T-cell (primary cell): ENCODE measurements around the gene PREX1. TPM values are rescaled to one million over a fixed set of nuclear protein-coding genes. Genes with fewer than 3 reads are reported as not detected.

Experiments used
- ATAC-seq, 4 experiments: fragments of 200-7000 bp in 3 of 4; fragments of 150-1000 bp in 1 of 4; cut with Tn5 transposase; replicated peaks in 1 of 4; 1 replicate in 3 of 4; 2 replicates in 1 of 4; pipeline ENCODE4 v1.10.0; 2021; ENCODE audit warnings: moderate library complexity in 3 of 4, mild to moderate bottlenecking in 2 of 4, moderate number of reproducible peaks in 1 of 4
- CTCF ChIA-PET, 2 donors: fragments of 300-600 bp; sonication (Branson Sonifier 250); formaldehyde crosslinking; loops; one replicate each; lab custom pipeline; 2022; ENCODE audit warnings: antibody characterized with exemption in 2 of 2; lab: Charles Lee
- POLR2A ChIA-PET, 2 donors: fragments of 300-600 bp; sonication (Branson Sonifier 250); formaldehyde crosslinking; loops; one replicate each; lab custom pipeline; 2022; ENCODE audit warnings: antibody characterized with exemption in 2 of 2; lab: Charles Lee
- DNase-seq, 35 experiments: peaks; one replicate each; pipeline versions ENCODE4 v3.0.0 to v3.0.0-alpha.2; 2013 to 2023
- H3K27ac ChIP-seq: one replicate; pipeline ENCODE4 v1.5.1; 2013; ENCODE audit warnings: low read length
- H3K27me3 ChIP-seq, 2 experiments: replicated peaks in 1 of 2; 1 replicate in 1 of 2; 2 replicates in 1 of 2; pipeline versions ENCODE4 v1.6.1 to v1.7.0; 2013; ENCODE audit warnings: low read length in 1 of 2, mixed read lengths in 1 of 2; ENCODE audit not compliant: control insufficient read depth in 2 of 2, insufficient read depth in 2 of 2; ENCODE audit errors: extremely low read depth in 1 of 2
- H3K36me3 ChIP-seq, 2 donors: 1 replicate in 1 of 2; 2 replicates in 1 of 2; pipeline versions ENCODE4 v1.6.1 to v1.7.0; 2013; ENCODE audit warnings: low read length in 1 of 2; ENCODE audit not compliant: control insufficient read depth in 2 of 2, insufficient read depth in 1 of 2; ENCODE audit errors: extremely low read depth in 1 of 2
- H3K4me1 ChIP-seq, 2 experiments: 1 replicate in 1 of 2; 2 replicates in 1 of 2; pipeline versions ENCODE4 v1.6.1 to v1.7.0; 2013; ENCODE audit warnings: low read length in 2 of 2, mixed read lengths in 1 of 2; ENCODE audit not compliant: insufficient read depth in 2 of 2, control insufficient read depth in 1 of 2; ENCODE audit errors: extremely low read depth in 1 of 2
- H3K4me3 ChIP-seq, 2 donors: 1 replicate in 1 of 2; 2 replicates in 1 of 2; pipeline versions ENCODE4 v1.5.1 to v1.7.0; 2013; ENCODE audit warnings: mild to moderate bottlenecking in 2 of 2, low read length in 1 of 2, moderate library complexity in 1 of 2; ENCODE audit not compliant: control insufficient read depth in 1 of 2; ENCODE audit errors: extremely low read depth in 1 of 2
- H3K9me3 ChIP-seq: 2 replicates; pipeline ENCODE4 v1.7.0; 2013
- H3K27ac Mint-ChIP-seq, 2 donors: one replicate each; pipeline ENCODE4 v1.8.0; 2020 to 2021; ENCODE audit warnings: mild to moderate bottlenecking in 2 of 2, mixed read lengths in 2 of 2
- H3K27me3 Mint-ChIP-seq, 2 donors: one replicate each; pipeline ENCODE4 v1.8.0; 2021 to 2022; ENCODE audit warnings: mixed read lengths in 2 of 2
- H3K36me3 Mint-ChIP-seq: one replicate; pipeline ENCODE4 v1.8.0; 2021; ENCODE audit warnings: mixed read lengths
- H3K4me1 Mint-ChIP-seq, 3 donors: one replicate each; pipeline ENCODE4 v1.8.0; 2020 to 2022; ENCODE audit warnings: mixed read lengths in 3 of 3, mild to moderate bottlenecking in 1 of 3
- H3K4me3 Mint-ChIP-seq, 3 donors: one replicate each; pipeline ENCODE4 v1.8.0; 2020 to 2022; ENCODE audit warnings: mild to moderate bottlenecking in 3 of 3, mixed read lengths in 3 of 3, moderate library complexity in 3 of 3
- H3K9me3 Mint-ChIP-seq, 3 donors: one replicate each; pipeline ENCODE4 v1.8.0; 2020 to 2022; ENCODE audit warnings: mixed read lengths in 3 of 3
- WGBS: methylation state at CpG from one replicate; pipeline ENCODE4 v1.1.5; 2013; ENCODE audit warnings: missing lambda C conversion rate; ENCODE audit not compliant: insufficient coverage; 5-methylcytosine and 5-hydroxymethylcytosine counted together
- total RNA-seq, 35 experiments: library from RNA in 6 of 35; stranded (reverse) in 6 of 35; fragments of 120-200 nt in 1 of 35; gene quantifications; one replicate each; pipeline versions ENCODE4 v1.2.1 to v1.2.4 and lab custom pipeline; 2013 to 2026

Gene PREX1
- total RNA-seq, 5 donors from 2014 or later (not counting 1 experiment from before 2014, with no cell fraction given) = 99.2 to 181 (median 137) TPM

DNA sequence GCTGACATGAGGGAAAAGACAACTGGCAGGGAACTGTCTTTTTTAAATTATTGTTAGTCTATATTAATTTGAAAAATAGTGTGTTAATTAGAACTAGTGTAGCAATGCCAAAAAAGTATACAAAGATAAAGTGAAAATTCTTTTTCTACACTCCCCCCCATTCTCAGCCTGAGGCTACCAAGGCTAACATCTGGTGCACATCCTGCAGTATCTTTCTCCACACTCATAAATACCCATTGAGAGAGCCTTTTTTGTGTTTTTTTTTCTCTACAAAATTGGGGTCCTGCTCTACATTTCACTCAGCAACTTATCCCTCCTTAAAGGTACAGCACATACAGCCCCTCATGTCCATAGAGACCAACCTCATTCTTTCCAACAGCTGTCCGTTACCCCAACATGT, 20.7 kb downstream of the PREX1 start:
- H3K27ac Mint-ChIP-seq = peak overlapping the region in 1 of 2 donors; percentile 34
- H3K36me3 Mint-ChIP-seq = peaks cover 48% of the 10 kb centered on the region
- Histone ChIP-seq H3K27ac (no peak overlapping the region), H3K36me3 (peaks cover 0 to 43% of the 10 kb centered on the region in 2 donors), H3K4me3 (no peak overlapping the region), H3K9me3 (no peaks in the 10 kb centered on the region), H3K4me1 (peaks cover 2 to 87% of the 10 kb centered on the region in 2 experiments), H3K27me3 (no peaks in the 10 kb centered on the region)
- no peaks in the 10 kb centered on the region for H3K27me3 Mint-ChIP-seq
- ATAC-seq = no peak
- no peak for DNase-seq
- WGBS = 100% methylated on average over 1 of the region's 1 CpG
- peaks cover 49 to 86% (median 72%) of the 10 kb centered on the region in 3 donors for H3K4me1 Mint-ChIP-seq
- peaks cover 3 to 4% (median 4%) of the 10 kb centered on the region in 3 donors for H3K9me3 Mint-ChIP-seq
- ChIA-PET CTCF (no interaction called here), POLR2A (no interaction called here)
- H3K4me3 Mint-ChIP-seq = no peak overlapping the region

DNA sequence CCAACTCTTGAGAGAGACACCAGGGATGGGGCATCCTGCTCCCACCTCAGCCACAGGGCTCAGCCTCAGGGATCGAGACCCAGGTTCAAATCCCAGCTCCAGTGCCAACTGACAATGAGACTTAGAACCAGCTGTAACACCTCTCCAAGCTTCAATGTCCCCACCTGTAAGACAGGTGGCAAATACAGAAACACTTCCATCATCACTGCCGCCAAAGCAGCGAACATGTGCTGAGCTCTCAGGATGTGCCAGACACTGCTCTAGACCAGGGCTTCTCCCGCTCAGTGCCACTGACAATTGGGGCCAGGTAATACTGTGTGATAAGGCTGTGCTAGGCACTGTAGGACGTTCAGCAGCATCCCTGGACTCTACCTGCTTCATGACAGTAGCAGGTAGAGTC, 22.1 kb downstream of the PREX1 start:
- peaks cover 53 to 88% (median 76%) of the 10 kb centered on the region in 3 donors for H3K4me1 Mint-ChIP-seq
- ChIA-PET CTCF (no interaction called here), POLR2A (interaction anchor here in 1 of 2 donors (0.6 kb wide), 1 partner anchor 78 kb away, joined by 4 read pairs; no protein-coding TSS in a partner anchor)
- no peak for DNase-seq
- H3K36me3 ChIP-seq = peaks cover 0 to 35% of the 10 kb centered on the region in 2 donors
- H3K4me3 ChIP-seq = no peak overlapping the region
- H3K9me3 ChIP-seq = no peaks in the 10 kb centered on the region
- ATAC-seq = no peak
- H3K27ac ChIP-seq = no peak overlapping the region
- peaks cover 45% of the 10 kb centered on the region for H3K36me3 Mint-ChIP-seq
- WGBS = 62% methylated on average over 3 of the region's 5 CpGs
- H3K4me3 Mint-ChIP-seq = no peak overlapping the region
- H3K27me3 Mint-ChIP-seq = no peaks in the 10 kb centered on the region
- peak overlapping the region in 1 of 2 donors; percentile 34 for H3K27ac Mint-ChIP-seq
- H3K27me3 ChIP-seq = no peaks in the 10 kb centered on the region
- peaks cover 2 to 88% of the 10 kb centered on the region in 2 experiments for H3K4me1 ChIP-seq
- peaks cover 3 to 8% (median 4%) of the 10 kb centered on the region in 3 donors for H3K9me3 Mint-ChIP-seq

DNA sequence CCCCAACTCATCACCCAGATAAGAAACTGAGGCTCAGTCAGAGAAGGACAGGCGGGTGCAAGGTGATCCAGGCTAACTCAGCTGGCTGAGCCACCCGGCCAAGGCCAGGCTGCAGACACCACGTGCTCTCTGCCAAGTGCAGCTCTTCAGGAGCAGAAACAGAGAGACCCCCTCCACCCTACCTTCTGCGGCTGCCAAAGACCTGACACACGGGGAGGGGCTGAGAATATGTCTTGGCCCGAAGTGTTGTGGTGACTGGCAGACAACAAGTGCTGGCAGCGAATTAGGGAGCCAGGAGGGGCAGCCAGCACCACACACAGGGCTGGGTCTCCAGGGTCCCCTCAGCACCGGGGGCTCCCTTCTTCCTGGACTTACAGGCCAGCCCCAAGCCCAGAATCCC, 22.5 kb downstream of the PREX1 start:
- POLR2A ChIA-PET = no interaction called here
- Histone ChIP-seq H3K4me1 (peaks cover 2 to 88% of the 10 kb centered on the region in 2 experiments), H3K27ac (no peak overlapping the region), H3K36me3 (peaks cover 0 to 35% of the 10 kb centered on the region in 2 donors), H3K4me3 (no peak overlapping the region), H3K9me3 (no peaks in the 10 kb centered on the region), H3K27me3 (no peaks in the 10 kb centered on the region)
- WGBS = 97% methylated on average over 7 of the region's 8 CpGs
- DNase-seq = no peak
- H3K4me1 Mint-ChIP-seq = peaks cover 53 to 92% (median 80%) of the 10 kb centered on the region in 3 donors
- no peaks in the 10 kb centered on the region for H3K27me3 Mint-ChIP-seq
- CTCF ChIA-PET = no interaction called here
- peak overlapping the region in 1 of 2 donors; percentile 28 for H3K27ac Mint-ChIP-seq
- H3K4me3 Mint-ChIP-seq = no peak overlapping the region
- no peak for ATAC-seq
- peaks cover 3 to 8% (median 4%) of the 10 kb centered on the region in 3 donors for H3K9me3 Mint-ChIP-seq
- H3K36me3 Mint-ChIP-seq = peaks cover 45% of the 10 kb centered on the region

DNA sequence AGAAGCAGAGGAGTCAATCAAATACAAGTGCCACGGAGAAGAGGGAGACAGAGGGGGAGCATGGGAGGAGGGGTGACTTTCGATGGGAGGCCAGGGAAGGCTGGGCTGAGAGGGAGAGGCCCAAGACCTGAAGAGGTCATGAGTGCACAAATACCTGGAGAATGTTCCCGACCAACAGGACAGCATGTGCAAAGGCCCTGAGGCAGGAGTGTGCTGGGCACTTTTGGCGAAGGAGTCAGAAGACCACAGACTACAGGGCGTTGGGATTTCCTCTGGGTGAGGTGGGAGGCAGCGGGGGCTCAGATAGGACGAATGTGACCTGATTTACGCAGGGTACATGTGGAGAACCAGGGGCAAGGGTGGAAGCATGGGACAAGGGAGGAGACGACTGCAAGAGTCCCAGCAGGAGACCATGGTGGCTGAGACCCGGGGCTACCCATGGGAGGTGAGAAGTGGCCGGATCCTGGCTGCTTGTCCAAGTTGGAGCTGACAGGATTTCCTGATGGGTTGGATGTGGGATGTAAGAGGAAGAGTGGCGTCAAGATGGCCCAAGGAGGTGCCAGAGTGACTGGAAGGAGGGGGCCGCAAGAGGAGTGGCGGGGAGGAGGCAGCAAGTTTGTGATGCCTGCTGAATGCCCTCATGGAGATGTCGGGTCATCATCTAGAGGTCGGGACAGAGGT, 23.4 kb downstream of the PREX1 start:
- no peak overlapping the region for H3K27ac ChIP-seq
- Mint-ChIP-seq H3K4me1 (peaks cover 45 to 92% (median 80%) of the 10 kb centered on the region in 3 donors), H3K4me3 (peak overlapping the region in 1 of 3 donors; percentile 15), H3K27ac (no peak overlapping the region), H3K9me3 (peaks cover 3 to 8% (median 4%) of the 10 kb centered on the region in 3 donors), H3K27me3 (no peaks in the 10 kb centered on the region), H3K36me3 (peaks cover 45% of the 10 kb centered on the region)
- peaks cover 0 to 33% of the 10 kb centered on the region in 2 donors for H3K36me3 ChIP-seq
- H3K4me3 ChIP-seq = no peak overlapping the region
- H3K27me3 ChIP-seq = no peaks in the 10 kb centered on the region
- no peak for ATAC-seq
- DNase-seq = no peak
- peaks cover 0 to 88% of the 10 kb centered on the region in 2 experiments for H3K4me1 ChIP-seq
- H3K9me3 ChIP-seq = no peaks in the 10 kb centered on the region
- ChIA-PET CTCF (no interaction called here), POLR2A (no interaction called here)
- 93% methylated on average over 16 of the region's 16 CpGs for WGBS

DNA sequence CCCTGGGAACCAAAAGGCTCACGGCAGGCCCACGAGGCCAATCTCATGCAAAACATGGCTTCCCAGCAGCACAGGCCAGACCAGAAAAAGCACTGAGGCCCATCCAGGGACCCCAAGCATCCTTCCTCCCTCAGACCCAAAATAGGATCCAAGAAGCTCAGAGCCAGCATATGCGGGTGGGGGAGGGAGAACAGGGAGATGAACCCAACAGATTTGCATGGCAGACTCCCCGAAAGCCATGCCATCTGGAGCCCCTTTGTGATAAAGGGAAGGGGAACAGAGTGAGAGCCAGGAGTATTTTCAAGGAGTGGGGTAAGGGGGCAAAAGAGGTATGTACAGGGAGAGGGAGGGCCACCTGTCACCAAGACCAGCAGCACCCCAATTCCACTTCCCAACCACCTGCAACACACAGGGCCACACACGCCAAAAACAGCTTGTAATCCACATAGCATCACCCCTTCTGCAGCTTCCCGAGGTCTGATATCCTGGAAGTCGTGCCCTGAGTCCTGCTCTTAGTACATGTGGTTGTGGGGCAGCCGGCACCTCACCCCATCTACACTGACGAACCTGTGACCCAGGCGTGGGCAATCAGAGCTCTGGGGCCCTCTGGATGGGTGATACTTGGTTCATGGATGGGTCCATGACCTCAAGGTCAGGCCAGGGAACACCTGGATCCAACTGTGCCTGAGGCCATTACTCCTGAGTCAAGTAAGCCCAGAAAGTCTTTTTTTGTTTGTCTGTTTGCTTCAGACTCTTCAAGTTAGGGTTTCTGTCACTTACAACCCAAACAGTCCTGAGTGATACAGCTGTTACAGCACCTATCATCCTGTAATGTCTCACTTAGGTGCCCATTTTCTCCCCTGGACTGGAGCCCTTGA, 24.4 kb downstream of the PREX1 start:
- H3K9me3 Mint-ChIP-seq = peaks cover 3 to 8% (median 4%) of the 10 kb centered on the region in 3 donors
- Histone ChIP-seq H3K36me3 (peaks cover 0 to 24% of the 10 kb centered on the region in 2 donors), H3K4me3 (no peak overlapping the region), H3K27ac (no peak overlapping the region), H3K4me1 (peaks cover 0 to 88% of the 10 kb centered on the region in 2 experiments), H3K9me3 (no peaks in the 10 kb centered on the region), H3K27me3 (no peaks in the 10 kb centered on the region)
- CTCF ChIA-PET = no interaction called here
- peaks cover 39 to 93% (median 79%) of the 10 kb centered on the region in 3 donors for H3K4me1 Mint-ChIP-seq
- no peak for ATAC-seq
- no peaks in the 10 kb centered on the region for H3K27me3 Mint-ChIP-seq
- peaks cover 39% of the 10 kb centered on the region for H3K36me3 Mint-ChIP-seq
- DNase-seq = no peak
- POLR2A ChIA-PET = no interaction called here
- no peak overlapping the region for H3K27ac Mint-ChIP-seq
- H3K4me3 Mint-ChIP-seq = peak overlapping the region in 1 of 3 donors; percentile 15
- WGBS = 90% methylated on average over 3 of the region's 10 CpGs

DNA sequence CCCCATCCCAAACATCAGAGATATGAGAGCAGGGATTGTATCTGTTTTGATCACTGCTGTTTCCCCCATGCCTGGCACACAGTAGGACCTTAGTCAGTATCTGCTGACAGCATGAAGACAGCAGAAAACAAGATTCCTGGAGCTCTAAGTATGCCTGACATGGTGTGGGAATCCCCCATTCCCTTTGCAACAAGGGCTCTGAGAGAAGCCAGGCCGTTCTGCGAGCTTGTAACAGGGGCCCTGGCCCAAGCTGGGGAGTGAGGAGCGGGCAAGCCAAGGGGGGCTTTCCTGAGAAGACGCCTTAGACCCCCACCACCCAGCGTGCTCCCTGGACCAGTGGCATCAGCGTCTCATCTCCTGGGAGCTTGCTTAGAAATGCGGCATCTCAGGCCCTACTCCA, 25.2 kb downstream of the PREX1 start:
- no peaks in the 10 kb centered on the region for H3K27me3 ChIP-seq
- POLR2A ChIA-PET = no interaction called here
- Mint-ChIP-seq H3K27me3 (no peaks in the 10 kb centered on the region), H3K9me3 (peaks cover 3 to 8% (median 4%) of the 10 kb centered on the region in 3 donors), H3K4me3 (peak overlapping the region in 1 of 3 donors; percentile 14), H3K27ac (peak overlapping the region in 1 of 2 donors; percentile 6), H3K4me1 (peaks cover 45 to 95% (median 84%) of the 10 kb centered on the region in 3 donors), H3K36me3 (peaks cover 36% of the 10 kb centered on the region)
- H3K4me1 ChIP-seq = peaks cover 0 to 88% of the 10 kb centered on the region in 2 experiments
- H3K36me3 ChIP-seq = peaks cover 0 to 20% of the 10 kb centered on the region in 2 donors
- DNase-seq = no peak
- no peaks in the 10 kb centered on the region for H3K9me3 ChIP-seq
- H3K27ac ChIP-seq = no peak overlapping the region
- ATAC-seq = no peak
- H3K4me3 ChIP-seq = no peak overlapping the region
- WGBS = 100% methylated on average over 4 of the region's 7 CpGs
- CTCF ChIA-PET = no interaction called here
